SW 1271 (cell line): Measurements from ENCODE around the gene UQCR11.

Experiments used
- DNase-seq, 2 experiments: peaks; one replicate each; lab custom pipeline; 2025; lab: John Stamatoyannopoulos, UW

Gene UQCR11

DNA sequence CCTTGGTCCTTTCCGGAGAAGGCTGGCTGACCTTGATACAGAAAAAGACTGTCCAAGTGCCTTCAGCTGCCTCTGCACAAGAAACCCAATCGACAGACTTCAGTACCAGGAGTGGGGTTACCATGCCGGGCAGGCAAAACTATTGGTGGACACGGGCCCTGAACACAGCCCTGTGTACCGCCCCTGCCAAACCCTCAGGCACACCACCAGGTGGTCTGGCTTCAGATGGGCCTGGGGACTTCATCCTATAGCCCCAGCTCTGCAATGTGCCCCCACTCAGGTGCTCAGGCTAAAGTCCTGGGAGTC lies 29.6 kb upstream of the UQCR11 start:
- no peak for DNase-seq

DNA sequence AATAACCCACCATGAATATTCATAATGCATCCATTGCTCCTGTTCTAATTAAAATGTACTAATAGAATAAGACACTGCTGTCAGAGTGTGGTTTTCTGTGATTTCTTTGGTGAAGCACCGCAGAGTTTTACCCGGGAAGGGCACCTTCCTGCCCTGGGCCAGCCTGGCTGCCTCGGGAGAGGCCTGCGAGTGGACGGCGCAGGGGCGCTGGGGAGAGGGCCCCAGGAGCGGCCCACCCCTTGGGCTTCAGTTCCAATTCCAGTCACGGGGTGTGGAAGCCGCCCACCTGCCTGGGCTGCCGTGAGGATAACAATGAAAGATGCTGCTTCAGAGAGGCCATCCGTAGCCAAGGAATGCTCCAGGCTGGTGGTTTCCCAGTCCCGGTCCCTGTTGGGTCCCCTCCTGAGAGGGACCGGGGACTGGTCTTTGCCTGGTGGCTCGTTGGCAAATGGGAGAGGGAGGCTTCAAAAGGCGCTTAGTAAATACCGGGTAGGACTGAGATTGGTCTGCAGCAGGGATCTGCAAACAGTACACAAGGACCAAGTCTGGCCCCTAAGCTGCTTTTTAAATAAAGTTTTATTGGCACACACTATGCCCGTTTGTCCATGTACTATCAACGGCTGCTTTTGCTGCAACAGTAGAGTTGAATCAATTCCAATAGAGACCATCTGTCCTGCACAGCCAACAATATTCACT lies 29.1 kb upstream of the UQCR11 start:
- DNase-seq: no peak

DNA sequence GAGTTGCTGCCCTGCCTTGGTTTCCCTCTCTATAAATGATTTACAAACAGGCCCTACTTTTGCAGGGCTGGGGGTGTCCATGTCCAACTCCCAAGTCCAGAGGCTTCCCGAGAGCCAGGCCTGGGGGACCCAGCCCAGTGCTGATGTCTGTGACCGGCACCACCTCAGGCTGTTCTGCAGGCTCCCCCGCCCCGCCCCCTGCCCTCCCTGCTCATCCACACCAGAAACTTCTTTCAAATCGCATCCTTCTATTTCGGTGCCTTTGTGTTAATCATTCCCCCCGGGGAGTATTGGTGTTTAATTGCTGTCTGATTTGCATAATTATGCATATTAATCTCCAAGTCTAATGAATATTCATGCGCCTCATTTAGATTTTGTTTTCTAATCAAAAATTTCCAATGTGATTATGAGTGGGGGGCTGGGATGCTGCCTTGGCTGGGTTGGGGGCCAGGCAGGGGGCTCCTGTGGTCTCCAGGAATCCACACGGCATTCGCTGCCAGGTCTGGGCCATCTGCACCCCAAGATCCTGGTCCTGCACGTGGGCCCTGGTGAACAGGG lies 28.1 kb upstream of the UQCR11 start:
- DNase-seq: no peak

GRCh38 chr19:1632462-1633268 lies 27.4 kb upstream of the UQCR11 start:
- DNase-seq: no peak

DNA sequence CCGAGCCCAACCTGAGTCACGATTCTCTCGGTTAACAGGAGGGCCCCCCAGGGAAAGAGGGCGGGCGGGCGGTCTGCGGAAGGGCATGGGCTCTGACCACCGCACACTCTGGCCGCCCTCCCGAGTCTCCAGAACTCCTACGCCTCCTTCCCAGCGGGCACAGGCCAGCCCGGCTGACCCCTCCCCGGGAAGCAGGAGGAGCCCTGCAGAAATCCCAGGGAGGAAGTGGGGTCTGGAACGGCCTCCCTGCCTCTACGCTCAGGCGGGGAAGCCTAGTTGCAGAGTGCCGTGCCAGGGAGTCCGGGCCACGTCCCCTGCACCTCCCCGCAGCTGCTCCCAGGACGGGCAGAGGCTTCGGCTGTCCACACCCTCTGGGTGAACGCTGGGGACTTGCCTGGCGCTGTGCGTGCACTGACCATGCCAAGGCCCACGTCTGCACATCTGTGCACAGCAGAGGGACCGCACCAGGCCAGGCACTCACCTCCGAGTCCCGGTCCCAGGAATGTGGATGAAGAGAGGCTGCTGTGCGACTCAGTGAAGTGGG lies 26.4 kb upstream of the UQCR11 start:
- DNase-seq: no peak

GRCh38 chr19:1630811-1631210 lies 25.5 kb upstream of the UQCR11 start:
- DNase-seq: no peak

DNA sequence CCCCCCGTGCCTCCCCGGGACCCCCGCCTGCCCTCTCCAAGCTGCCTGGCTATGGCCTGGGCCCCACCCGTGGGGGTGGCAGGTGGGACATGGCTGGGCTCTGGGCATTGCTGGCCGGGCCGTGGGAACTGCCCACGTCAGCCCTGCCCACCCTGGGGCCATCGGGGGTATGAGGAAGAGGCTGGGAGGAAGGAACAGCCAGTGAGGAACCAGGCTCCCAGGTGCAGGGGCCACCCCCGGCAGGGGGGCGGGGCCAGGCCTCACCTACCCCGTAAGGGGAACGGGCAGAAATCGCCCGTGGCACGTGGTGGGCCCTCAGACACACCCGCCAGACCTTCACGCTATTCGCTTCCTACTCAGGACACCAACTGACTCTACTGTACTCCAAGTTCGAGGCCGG lies 24.8 kb upstream of the UQCR11 start:
- no peak for DNase-seq

GRCh38 chr19:1629256-1629808 lies 24.1 kb upstream of the UQCR11 start:
- no peak for DNase-seq

GRCh38 chr19:1627194-1627593 lies 21.9 kb upstream of the UQCR11 start:
- no peak for DNase-seq

DNA sequence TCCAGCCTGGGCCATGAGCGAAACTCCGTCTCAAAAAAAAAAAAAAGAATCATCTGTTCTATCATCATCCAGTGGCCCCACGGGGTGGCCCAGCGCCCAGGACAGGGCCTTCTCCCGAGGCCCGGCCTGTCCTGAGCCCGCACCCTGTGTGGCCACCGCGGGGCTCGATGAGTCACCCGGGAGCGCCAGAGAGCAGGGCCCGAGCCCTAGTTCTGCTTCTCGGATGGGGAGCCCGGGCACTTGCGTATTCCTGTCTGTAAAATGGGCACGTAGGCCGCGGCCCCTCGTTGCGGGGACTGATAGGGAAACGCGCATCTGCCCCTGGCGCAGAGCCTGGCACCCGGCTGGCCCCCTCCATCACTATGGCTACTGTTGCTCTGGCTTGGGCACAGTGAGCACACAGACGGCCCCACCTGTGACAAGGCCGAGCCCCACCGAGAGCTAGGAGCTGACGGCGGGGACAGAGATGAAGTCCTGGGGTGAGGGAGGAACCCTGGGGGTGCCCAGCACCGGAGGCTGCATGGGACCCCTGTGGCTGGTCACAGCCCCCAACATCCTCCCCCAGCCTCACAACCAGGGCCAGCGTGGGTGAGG lies 21.3 kb upstream of the UQCR11 start:
- no peak for DNase-seq

DNA sequence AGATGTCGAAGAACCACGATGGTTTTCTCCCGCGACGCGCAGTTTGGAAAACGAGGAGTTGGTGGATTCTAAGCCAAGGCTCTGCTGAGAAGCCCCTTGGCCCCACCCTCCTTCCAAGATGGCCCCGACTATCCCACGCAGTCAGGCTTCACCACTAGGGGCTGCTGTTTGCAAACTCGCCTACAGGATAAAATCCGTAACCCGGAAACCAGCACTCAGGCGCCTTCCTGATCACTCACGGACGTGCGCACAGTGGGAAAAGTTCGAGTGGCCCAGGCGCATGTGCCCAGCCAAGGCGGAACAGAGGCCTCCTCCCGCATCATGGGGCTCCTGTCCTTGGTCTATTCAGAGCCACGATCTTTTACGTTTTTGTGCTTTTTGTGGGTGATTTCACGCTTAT lies 19.2 kb upstream of the UQCR11 start:
- DNase-seq: no peak

- DNase-seq: no peak
These were observed 17.3 kb upstream of the UQCR11 start for GRCh38 chr19:1622541-1622940.

DNA sequence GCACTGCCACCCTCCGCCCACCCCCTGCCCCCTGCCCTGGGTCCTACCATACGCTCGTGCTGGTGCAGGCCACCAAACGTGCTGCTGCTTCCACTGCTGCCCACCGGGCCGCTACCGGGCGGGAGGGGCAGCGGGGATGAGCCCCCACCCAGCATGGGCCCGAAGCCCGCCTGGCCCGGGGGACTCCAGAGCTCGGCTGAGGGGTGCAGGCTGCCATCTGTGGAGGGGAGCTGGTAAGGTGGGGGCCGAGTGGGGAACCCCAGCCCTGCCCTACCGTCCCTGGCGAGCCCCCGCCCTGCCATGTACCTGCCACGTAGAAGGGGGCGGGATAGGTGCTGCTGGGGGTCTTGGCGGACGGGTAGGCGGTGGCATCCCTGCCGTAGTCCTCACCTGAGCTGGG lies 16.7 kb upstream of the UQCR11 start:
- DNase-seq: no peak

GRCh38 chr19:1621574-1621973 lies 16.3 kb upstream of the UQCR11 start:
- DNase-seq: no peak

GRCh38 chr19:1621021-1621420 lies 15.8 kb upstream of the UQCR11 start:
- DNase-seq: no peak

DNA sequence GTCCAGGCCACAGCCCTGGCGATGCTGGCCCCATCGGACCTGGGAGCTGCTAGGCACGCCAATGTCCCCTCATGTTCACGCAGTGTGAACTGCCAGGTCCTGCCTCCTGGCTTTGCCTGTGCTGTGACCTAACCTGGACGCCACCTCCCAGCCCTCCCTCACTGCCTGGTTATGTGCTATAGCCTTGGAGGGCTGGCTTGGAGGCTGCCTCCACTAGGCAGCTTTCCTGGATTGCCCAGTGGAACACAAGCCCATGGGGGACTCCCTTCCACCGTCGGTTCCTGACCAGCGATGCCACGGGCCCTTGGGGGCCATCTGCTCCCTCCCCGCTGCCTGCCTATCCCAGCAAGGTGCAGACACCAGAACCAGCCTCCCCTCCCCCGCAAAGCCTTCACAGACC lies 15.2 kb upstream of the UQCR11 start:
- no peak for DNase-seq

GRCh38 chr19:1619703-1620102 lies 14.4 kb upstream of the UQCR11 start:
- no peak for DNase-seq

DNA sequence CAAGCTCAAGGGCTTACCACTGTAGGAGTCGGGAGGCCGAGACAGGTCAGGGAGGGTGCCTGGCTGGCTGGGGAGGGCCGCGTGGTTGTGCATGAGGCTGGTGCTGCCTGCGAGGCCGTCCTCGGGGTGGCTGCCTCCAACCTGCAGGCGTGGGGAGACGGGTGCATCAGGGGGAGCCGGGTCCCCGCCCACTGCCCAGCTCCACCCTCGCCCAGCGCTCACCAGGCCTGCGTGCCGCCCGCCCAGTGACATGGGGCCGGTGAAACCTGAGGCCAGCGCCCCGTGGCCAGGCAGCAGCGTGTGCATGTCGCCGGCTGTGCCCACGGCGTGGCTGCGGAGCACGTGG lies 13.8 kb upstream of the UQCR11 start:
- DNase-seq: no peak

- peak; percentile 29 to 39 for DNase-seq
These were observed 13.2 kb upstream of the UQCR11 start for GRCh38 chr19:1618157-1619093.

DNA sequence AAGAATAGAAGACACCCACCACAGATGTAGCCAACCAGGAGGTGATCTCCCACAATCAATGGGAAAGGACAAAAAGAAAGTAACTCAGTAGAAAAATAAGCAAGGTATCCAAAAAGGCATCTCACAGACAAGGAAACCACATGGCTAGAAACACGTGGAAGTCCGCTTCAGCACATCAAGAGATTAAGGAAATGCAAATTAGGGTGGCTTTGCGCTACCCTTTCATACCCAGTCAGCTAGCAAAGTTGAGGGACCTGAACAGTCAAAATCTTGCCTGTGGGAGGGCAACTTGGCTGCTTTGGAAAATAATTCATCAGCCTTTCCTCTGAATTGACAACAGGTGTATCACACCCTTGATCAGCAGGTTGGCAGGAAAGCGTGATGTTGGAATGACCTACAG lies 11.6 kb upstream of the UQCR11 start:
- no peak for DNase-seq

DNA sequence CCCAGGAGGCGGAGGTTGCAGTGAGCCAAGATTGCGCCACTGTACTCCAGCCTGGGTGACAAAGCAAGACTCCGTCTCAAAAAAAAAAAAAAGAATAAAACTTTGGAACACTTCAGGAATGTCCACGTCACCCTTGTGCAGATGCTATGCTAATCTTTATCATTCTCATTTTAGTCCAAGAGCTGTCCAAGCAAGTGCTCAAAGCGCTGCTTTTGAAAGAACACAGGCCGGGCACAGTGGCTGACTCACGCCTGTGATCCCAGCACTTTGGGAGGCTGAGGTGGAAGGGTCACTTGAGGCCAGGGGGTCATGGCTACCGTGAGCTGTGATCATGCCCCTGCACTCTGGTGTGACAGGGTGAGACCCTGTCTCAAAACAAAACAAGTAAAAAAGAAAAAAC lies 11.1 kb upstream of the UQCR11 start:
- no peak for DNase-seq
